Body of pancreas (tissue), 4 donors: ENCODE results near the gene PLA2R1.

Experiments used
- POLR2A ChIP-seq, 3 donors: fragments of 450-650 bp; IDR thresholded peaks; one replicate each; pipeline ENCODE4 v1.6.1; 2016; ENCODE audit warnings: antibody characterized with exemption in 3 of 3, mild to moderate bottlenecking in 2 of 3
- TF ChIP-seq, protein P1 (sequence below), 7 experiments: fragments of 450-650 bp in 4 of 7; fragments of 200-600 bp in 3 of 7; sonication (generic) in 3 of 7; IDR thresholded peaks; one replicate each; pipeline ENCODE4 v1.5.1; 2016 to 2019; ENCODE audit warnings: antibody characterized with exemption in 7 of 7

GRCh38 chr2:159891267-159891588, 171.2 kb downstream of the PLA2R1 start:
- TF ChIP-seq, protein P1, sequence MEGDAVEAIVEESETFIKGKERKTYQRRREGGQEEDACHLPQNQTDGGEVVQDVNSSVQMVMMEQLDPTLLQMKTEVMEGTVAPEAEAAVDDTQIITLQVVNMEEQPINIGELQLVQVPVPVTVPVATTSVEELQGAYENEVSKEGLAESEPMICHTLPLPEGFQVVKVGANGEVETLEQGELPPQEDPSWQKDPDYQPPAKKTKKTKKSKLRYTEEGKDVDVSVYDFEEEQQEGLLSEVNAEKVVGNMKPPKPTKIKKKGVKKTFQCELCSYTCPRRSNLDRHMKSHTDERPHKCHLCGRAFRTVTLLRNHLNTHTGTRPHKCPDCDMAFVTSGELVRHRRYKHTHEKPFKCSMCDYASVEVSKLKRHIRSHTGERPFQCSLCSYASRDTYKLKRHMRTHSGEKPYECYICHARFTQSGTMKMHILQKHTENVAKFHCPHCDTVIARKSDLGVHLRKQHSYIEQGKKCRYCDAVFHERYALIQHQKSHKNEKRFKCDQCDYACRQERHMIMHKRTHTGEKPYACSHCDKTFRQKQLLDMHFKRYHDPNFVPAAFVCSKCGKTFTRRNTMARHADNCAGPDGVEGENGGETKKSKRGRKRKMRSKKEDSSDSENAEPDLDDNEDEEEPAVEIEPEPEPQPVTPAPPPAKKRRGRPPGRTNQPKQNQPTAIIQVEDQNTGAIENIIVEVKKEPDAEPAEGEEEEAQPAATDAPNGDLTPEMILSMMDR (IDR thresholded peaks at IDR 0.05), result no peak
- no peak for TF ChIP-seq POLR2A (IDR thresholded peaks at IDR 0.05)
